ENCODE measurements around the gene SCO2.

DNA sequence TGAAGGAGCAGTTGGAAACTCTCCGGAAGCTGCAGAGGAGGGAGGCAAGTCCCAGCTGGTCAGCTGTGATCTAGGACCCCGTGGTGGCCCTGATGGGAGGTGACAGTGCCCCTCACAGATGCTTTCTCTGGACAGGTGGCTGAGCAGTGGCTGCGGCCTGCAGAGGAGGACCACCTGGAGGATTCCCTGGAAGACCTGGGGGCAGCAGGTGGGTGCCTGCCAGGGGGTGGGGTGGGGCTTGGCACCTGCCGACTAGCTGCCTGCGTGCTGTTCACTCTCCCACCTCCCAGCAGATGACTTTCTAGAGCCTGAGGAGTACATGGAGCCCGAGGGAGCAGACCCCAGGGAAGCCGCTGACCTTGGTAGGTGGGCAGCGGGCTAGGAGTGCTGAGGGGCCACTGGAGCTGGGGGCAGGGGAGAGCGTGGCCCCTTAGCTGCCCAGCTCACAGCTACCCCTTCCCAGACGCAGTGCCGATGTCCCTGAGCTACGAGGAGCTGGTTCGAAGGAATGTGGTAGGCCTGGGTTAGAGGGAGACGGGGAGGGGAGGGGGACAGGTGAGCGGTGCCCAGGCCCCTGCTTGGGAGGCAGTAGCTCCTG is 3.1 kb downstream of the SCO2 start:
- TF ChIP-seq CTCF (IDR thresholded peaks at IDR 0.05) (no peak), POLR2A (IDR thresholded peaks at IDR 0.05) (no peak)
